ENCODE results near the gene SLC4A5. TPM values are rescaled to one million over a fixed set of nuclear protein-coding genes. Genes with fewer than 3 reads are reported as not detected.

Gene SLC4A5
- polyA plus RNA-seq, 1 of the 3 experiments (the other 2 are of a cell fraction): 0.25 TPM

GRCh38 chr2:74312913-74313312, 30.3 kb downstream of the SLC4A5 start:
- Histone ChIP-seq H3K9me2 (no peaks in the 10 kb centered on the region), H3K27me3 (ENCODE audit: insufficient read depth) (no peaks in the 10 kb centered on the region), H3K4me2 (no peak overlapping the region), H3F3A (replicated peaks; ENCODE audit: insufficient read depth) (no peaks in the 10 kb centered on the region), H3K79me2 (ENCODE audit: insufficient read depth) (no peaks in the 10 kb centered on the region), H2AFZ (ENCODE audit: low read depth) (no peak overlapping the region), H3K36me3 (replicated peaks in 1 of 2; ENCODE audit: control insufficient read depth in 1 of 2, insufficient read depth in 2 of 2, low read length in 1 of 2) (peaks cover 0 to 8% of the 10 kb centered on the region in 2 experiments), H4K20me1 (ENCODE audit: insufficient read depth) (no peaks in the 10 kb centered on the region), H3K4me3 (ENCODE audit: low read depth in 2 of 2, low read length in 1 of 2) (no peak overlapping the region), H3K9me3 (0 out of 2 replicates have a peak, but pooled peaks cover 6% of the 10 kb centered on the region), H3K9ac (no peak overlapping the region), H3K4me1 (ENCODE audit: control insufficient read depth in 1 of 2, insufficient read depth in 2 of 2, low read depth in 1 of 2, low read length in 1 of 2) (peaks cover 0 to 12% of the 10 kb centered on the region in 2 experiments; a peak in 2 of 4 replicates), H3K27ac (ENCODE audit: low read depth in 2 of 2, low read length in 1 of 2) (no peak overlapping the region)
- DNase-seq: no peak
- TF ChIP-seq TAF1 (IDR thresholded peaks at IDR 0.05; ENCODE audit: borderline replicate concordance, low read depth, low read length) (no peak), GABPA (IDR thresholded peaks at IDR 0.05; ENCODE audit: low read depth) (no peak), CTCF (IDR thresholded peaks at IDR 0.05) (no peak), RCOR1 (IDR thresholded peaks at IDR 0.05; ENCODE audit: low read length) (no peak), CHD2 (IDR thresholded peaks at IDR 0.05; ENCODE audit: low read length, partially characterized antibody) (no peak), NFIC (IDR thresholded peaks at IDR 0.05; ENCODE audit: borderline replicate concordance) (no peak), REST (IDR thresholded peaks at IDR 0.05; ENCODE audit: low read depth, low read length) (no peak), FOXM1 (IDR thresholded peaks at IDR 0.05; ENCODE audit: low read depth) (no peak), FOSL2 (IDR thresholded peaks at IDR 0.05; ENCODE audit: borderline replicate concordance, low read depth) (no peak), EZH2phosphoT487 (IDR thresholded peaks at IDR 0.05; ENCODE audit: borderline replicate concordance, low read depth) (no peak), IRF3 (IDR thresholded peaks at IDR 0.05; ENCODE audit: low read depth, low read length) (no peak), EP300 (IDR thresholded peaks at IDR 0.05; ENCODE audit: borderline replicate concordance in 1 of 2, low read depth in 1 of 2, low read length in 1 of 2) (no peak), MAX (IDR thresholded peaks at IDR 0.05; ENCODE audit: low read depth) (no peak), POLR2AphosphoS5 (IDR thresholded peaks at IDR 0.05; ENCODE audit: low read depth, low read length) (no peak)
- POLR2A ChIA-PET: no interaction called here
- CTCF ChIA-PET: interaction anchor here (0.6 to 9.6 kb wide), 3 partner anchors 18 to 22 kb away, joined by 3 to 63 read pairs (median 3); no protein-coding TSS in a partner anchor
